ENCODE measurements around the gene MRPL58.

DNA sequence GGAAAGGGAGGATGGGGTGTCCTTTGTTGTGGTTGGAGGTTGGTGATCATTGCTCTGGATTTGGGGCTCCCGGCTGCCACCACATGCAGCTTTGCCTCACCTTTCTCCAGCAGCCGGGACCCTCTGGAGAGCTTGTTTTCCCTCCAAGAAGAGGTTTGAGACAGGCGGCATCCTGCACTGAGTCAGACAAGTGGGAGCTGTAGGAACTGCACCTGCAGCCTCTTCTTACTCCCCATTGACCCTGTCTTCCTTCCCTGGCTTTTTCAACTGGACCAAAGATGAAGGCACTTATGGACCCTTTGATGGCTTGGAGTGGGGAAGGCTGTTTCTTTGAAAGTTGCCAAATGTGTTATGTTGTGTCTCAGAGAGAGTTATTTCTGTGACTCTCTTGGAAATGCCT, 51.2 kb downstream of the MRPL58 start:
- TF ChIP-seq, protein P1, sequence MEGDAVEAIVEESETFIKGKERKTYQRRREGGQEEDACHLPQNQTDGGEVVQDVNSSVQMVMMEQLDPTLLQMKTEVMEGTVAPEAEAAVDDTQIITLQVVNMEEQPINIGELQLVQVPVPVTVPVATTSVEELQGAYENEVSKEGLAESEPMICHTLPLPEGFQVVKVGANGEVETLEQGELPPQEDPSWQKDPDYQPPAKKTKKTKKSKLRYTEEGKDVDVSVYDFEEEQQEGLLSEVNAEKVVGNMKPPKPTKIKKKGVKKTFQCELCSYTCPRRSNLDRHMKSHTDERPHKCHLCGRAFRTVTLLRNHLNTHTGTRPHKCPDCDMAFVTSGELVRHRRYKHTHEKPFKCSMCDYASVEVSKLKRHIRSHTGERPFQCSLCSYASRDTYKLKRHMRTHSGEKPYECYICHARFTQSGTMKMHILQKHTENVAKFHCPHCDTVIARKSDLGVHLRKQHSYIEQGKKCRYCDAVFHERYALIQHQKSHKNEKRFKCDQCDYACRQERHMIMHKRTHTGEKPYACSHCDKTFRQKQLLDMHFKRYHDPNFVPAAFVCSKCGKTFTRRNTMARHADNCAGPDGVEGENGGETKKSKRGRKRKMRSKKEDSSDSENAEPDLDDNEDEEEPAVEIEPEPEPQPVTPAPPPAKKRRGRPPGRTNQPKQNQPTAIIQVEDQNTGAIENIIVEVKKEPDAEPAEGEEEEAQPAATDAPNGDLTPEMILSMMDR (conservative IDR thresholded peaks at IDR 0.05; ENCODE audit: low read depth in 2 of 2): no peak
- TF ChIP-seq, protein P2, sequence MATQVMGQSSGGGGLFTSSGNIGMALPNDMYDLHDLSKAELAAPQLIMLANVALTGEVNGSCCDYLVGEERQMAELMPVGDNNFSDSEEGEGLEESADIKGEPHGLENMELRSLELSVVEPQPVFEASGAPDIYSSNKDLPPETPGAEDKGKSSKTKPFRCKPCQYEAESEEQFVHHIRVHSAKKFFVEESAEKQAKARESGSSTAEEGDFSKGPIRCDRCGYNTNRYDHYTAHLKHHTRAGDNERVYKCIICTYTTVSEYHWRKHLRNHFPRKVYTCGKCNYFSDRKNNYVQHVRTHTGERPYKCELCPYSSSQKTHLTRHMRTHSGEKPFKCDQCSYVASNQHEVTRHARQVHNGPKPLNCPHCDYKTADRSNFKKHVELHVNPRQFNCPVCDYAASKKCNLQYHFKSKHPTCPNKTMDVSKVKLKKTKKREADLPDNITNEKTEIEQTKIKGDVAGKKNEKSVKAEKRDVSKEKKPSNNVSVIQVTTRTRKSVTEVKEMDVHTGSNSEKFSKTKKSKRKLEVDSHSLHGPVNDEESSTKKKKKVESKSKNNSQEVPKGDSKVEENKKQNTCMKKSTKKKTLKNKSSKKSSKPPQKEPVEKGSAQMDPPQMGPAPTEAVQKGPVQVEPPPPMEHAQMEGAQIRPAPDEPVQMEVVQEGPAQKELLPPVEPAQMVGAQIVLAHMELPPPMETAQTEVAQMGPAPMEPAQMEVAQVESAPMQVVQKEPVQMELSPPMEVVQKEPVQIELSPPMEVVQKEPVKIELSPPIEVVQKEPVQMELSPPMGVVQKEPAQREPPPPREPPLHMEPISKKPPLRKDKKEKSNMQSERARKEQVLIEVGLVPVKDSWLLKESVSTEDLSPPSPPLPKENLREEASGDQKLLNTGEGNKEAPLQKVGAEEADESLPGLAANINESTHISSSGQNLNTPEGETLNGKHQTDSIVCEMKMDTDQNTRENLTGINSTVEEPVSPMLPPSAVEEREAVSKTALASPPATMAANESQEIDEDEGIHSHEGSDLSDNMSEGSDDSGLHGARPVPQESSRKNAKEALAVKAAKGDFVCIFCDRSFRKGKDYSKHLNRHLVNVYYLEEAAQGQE (IDR thresholded peaks at IDR 0.05; ENCODE audit: unreplicated experiment): no peak
- no peak for TF ChIP-seq EZH2 (IDR thresholded peaks at IDR 0.05; ENCODE audit: low read depth, unreplicated experiment)
